Endothelial cell of umbilical vein (primary cell): ENCODE measurements around the gene SUMF1. TPM values are rescaled to one million over a fixed set of nuclear protein-coding genes. Genes with fewer than 3 reads are reported as not detected.

ENCODE experiments used
- BruUV-seq: library from RNA; stranded (reverse); fragments of 400-500 nt; replicated peaks from 2 replicates; lab custom pipeline; 2021; lab: Mats Ljungman, UMichigan
- CTCF ChIA-PET: fragments of 300-600, 350-600 bp; sonication (Branson Sonifier 250); formaldehyde crosslinking; loops from one replicate; lab custom pipeline; 2021; ENCODE audit warnings: antibody characterized with exemption, inconsistent platforms; lab: Charles Lee
- POLR2A ChIA-PET: fragments of 300-600, 350-600 bp; sonication (Branson Sonifier 250); formaldehyde crosslinking; loops from one replicate; lab custom pipeline; 2021; ENCODE audit warnings: antibody characterized with exemption, inconsistent platforms; lab: Charles Lee
- DNase-seq: peaks from one replicate; pipeline ENCODE4 v3.0.0-alpha.2; 2011; ENCODE audit warnings: low read depth, low spot score
- FAIRE-seq: peaks from 2 replicates; lab custom pipeline; 2011; peaks lifted over from hg19 to GRCh38; lab: Jason Lieb, UNC
- H2AFZ ChIP-seq: 2 replicates; pipeline ENCODE4 v1.6.0; 2012; ENCODE audit warnings: low read depth, low read length, control low read depth, inconsistent platforms
- H3K27ac ChIP-seq: 2 replicates; pipeline ENCODE4 v1.5.1; 2011; ENCODE audit warnings: low read depth, mild to moderate bottlenecking, control low read depth, low read length, moderate library complexity; ENCODE audit not compliant: insufficient read depth
- H3K27me3 ChIP-seq, 2 experiments: 2 replicates each; pipeline versions ENCODE4 v1.6.0 to v1.6.1; 2011; ENCODE audit warnings: low read length in 2 of 2, mixed read lengths in 1 of 2; ENCODE audit not compliant: control insufficient read depth in 2 of 2, insufficient read depth in 2 of 2
- H3K36me3 ChIP-seq, 2 experiments: 2 replicates in 1 of 2; 3 replicates in 1 of 2; pipeline ENCODE4 v1.5.1; 2011; ENCODE audit warnings: low read length in 2 of 2, mild to moderate bottlenecking in 1 of 2, moderate library complexity in 1 of 2; ENCODE audit not compliant: control insufficient read depth in 2 of 2, insufficient read depth in 2 of 2; ENCODE audit errors: extremely low read depth in 1 of 2
- H3K4me1 ChIP-seq: 3 replicates; pipeline ENCODE4 v1.5.1; 2011; ENCODE audit warnings: mild to moderate bottlenecking, low read length; ENCODE audit not compliant: control insufficient read depth, insufficient read depth; ENCODE audit errors: extremely low read depth
- H3K4me2 ChIP-seq: 2 replicates; pipeline ENCODE4 v1.6.1; 2011; ENCODE audit warnings: low read length, control low read depth, mixed read lengths; ENCODE audit not compliant: insufficient read depth
- H3K4me3 ChIP-seq, 3 experiments: fragments of 200-600 bp in 1 of 3; sonication (generic), shearing (Covaris generic) in 1 of 3; replicated peaks in 1 of 3; 2 replicates each; pipeline ENCODE4 v1.5.1; 2011 to 2016; ENCODE audit warnings: control low read depth in 3 of 3, low read length in 3 of 3, mild to moderate bottlenecking in 2 of 3, inconsistent platforms in 1 of 3, low read depth in 1 of 3, moderate library complexity in 1 of 3; ENCODE audit not compliant: insufficient read depth in 1 of 3
- H3K79me2 ChIP-seq: 2 replicates; pipeline ENCODE4 v1.6.0; 2012; ENCODE audit warnings: low read length, inconsistent platforms; ENCODE audit not compliant: control insufficient read depth, insufficient read depth
- H3K9ac ChIP-seq: replicated peaks from 2 replicates; pipeline ENCODE3; 2011; ENCODE audit warnings: low read length, control low read depth; ENCODE audit not compliant: insufficient read depth; ENCODE audit errors: extremely low read depth
- H3K9me1 ChIP-seq: replicated peaks from 3 replicates; pipeline ENCODE4 v1.6.0; 2011; ENCODE audit warnings: mild to moderate bottlenecking, low read length; ENCODE audit not compliant: control insufficient read depth, insufficient read depth; ENCODE audit errors: extremely low read depth
- H3K9me3 ChIP-seq: replicated peaks from 2 replicates; pipeline ENCODE4 v1.5.1; 2012; ENCODE audit warnings: low read length, inconsistent platforms; ENCODE audit not compliant: control insufficient read depth, insufficient read depth
- H4K20me1 ChIP-seq: replicated peaks from 2 replicates; pipeline ENCODE3; 2011; ENCODE audit warnings: mild to moderate bottlenecking, low read length; ENCODE audit not compliant: control insufficient read depth, insufficient read depth; ENCODE audit errors: extremely low read depth
- EZH2 ChIP-seq: IDR thresholded peaks from 2 replicates; pipeline ENCODE4 v1.6.1; 2012; ENCODE audit warnings: borderline replicate concordance, low read depth, mild to moderate bottlenecking, moderate library complexity, low read length, inconsistent platforms; ENCODE audit not compliant: severe bottlenecking
- FOS ChIP-seq: IDR thresholded peaks from 2 replicates; pipeline ENCODE4 v1.6.1; 2011; ENCODE audit warnings: mild to moderate bottlenecking, low read length, moderate library complexity, borderline replicate concordance; ENCODE audit not compliant: insufficient read depth
- GATA2 ChIP-seq: IDR thresholded peaks from 2 replicates; pipeline ENCODE4 v1.7.0; 2011; ENCODE audit warnings: low read depth, mild to moderate bottlenecking, moderate library complexity, mixed read lengths, low read length; ENCODE audit not compliant: insufficient read length, insufficient read depth
- JUN ChIP-seq: IDR thresholded peaks from 2 replicates; pipeline ENCODE4 v1.6.1; 2011; ENCODE audit warnings: borderline replicate concordance, low read depth; ENCODE audit not compliant: insufficient read length, insufficient read depth
- MYC ChIP-seq: IDR thresholded peaks from one replicate; pipeline ENCODE4 v1.6.1; 2011; ENCODE audit warnings: mild to moderate bottlenecking, low read depth, low read length
- POLR2A ChIP-seq: IDR thresholded peaks from 2 replicates; pipeline ENCODE4 v1.6.1; 2012; ENCODE audit warnings: low read depth, mild to moderate bottlenecking, control low read depth, low read length
- POLR2AphosphoS5 ChIP-seq: IDR thresholded peaks from 2 replicates; pipeline ENCODE4 v1.6.1; 2012; ENCODE audit warnings: low read depth, mild to moderate bottlenecking, control low read depth, low read length, moderate library complexity; ENCODE audit not compliant: insufficient read depth
- dilution Hi-C: fragments of 300-500 bp; cut with MboI; formaldehyde crosslinking; loops from one replicate; pipeline ENCODE4 v1.15.0; 2019; ENCODE audit warnings: low sequenced_read_pairs; ENCODE audit not compliant: extremely low pct_ligation_motif_present
- intact Hi-C: fragments of 100-400 bp; cut with micrococcal nuclease; formaldehyde crosslinking; loops from one replicate; pipeline ENCODE4 v1.10.0; 2022
- polyA plus RNA-seq, 4 experiments: library from polyadenylated mRNA; depleted of rRNA in 3 of 4; stranded (reverse) in 3 of 4; unstranded in 1 of 4; fragments of >200 nt; gene quantifications; 2 replicates each; pipeline versions ENCODE4 v1.2.1 to v1.2.3, GENCODE V29; 2011 to 2012; ENCODE audit warnings: missing spikeins in 1 of 4
- total RNA-seq: library from RNA; stranded (reverse); gene quantifications from 2 replicates; pipeline ENCODE4 v1.2.3, GENCODE V29; 2021
- TF ChIP-seq, protein P1 (sequence below), 2 donors: IDR thresholded peaks; 1 replicate in 1 of 2; 2 replicates in 1 of 2; pipeline ENCODE4 v1.5.1; 2011; ENCODE audit warnings: low read length in 2 of 2, mild to moderate bottlenecking in 2 of 2, moderate library complexity in 2 of 2, control low read depth in 1 of 2, inconsistent platforms in 1 of 2, low read depth in 1 of 2; ENCODE audit not compliant: insufficient read depth in 1 of 2; ENCODE audit errors: extremely low read depth in 1 of 2
- TF ChIP-seq, protein P2 (sequence below): IDR thresholded peaks from 2 replicates; pipeline ENCODE4 v1.6.1; 2011; ENCODE audit not compliant: insufficient read depth, insufficient read length

SUMF1 gene
- total and polyA plus RNA-seq, 2 donors (not counting 3 experiments of a cell fraction or from before 2014, with no cell fraction given), result 31.5 to 46.8 TPM

DNA sequence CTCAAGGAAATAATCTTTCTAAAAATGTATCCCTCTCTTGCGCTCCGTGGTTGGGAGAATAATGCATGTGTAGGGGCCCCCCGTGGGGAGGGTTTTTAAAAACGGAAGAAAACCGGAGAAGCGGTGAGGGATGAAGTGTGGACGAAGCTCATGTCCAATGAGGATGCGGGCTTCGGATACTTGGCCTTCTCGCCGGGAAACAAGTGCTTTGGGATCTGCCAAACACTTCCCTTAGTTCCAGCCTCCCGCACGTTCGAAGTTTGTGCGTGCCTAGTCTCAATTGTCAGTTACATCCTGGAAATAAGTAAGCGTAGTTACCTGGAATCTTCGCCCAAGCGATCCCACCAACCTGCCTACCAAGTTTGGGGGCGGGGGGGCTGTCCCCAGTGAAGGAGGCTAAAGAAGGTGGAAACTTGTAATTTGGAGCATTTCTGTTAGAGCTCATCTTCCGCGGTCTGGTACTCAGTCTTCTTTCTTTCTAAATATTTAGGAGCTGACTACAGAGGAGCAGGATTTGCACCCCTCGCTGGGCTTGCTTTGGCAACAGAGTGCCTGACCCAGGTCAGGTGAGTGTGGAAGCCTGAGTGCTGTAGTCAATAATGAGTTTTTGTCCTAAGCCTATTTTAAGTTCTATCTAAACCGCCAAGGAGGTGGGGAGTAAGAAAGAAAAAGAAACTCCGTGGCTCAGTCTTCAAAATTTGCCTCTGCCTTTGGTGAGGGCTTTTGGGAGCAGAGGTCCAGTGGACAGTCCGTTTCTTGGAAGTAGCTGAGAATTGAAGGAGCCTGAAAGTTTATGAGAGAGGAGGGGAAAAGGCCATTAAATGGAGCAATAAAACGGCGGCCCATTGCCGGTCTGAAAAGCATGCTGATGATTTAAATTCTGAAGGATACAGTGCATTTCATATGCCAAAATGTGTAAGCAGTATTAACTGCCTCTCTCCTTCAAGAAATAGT lies 27.1 kb upstream of the SUMF1 start:
- Histone ChIP-seq H3K79me2 (no peaks in the 10 kb centered on the region), H3K4me2 (peak overlapping the region; percentile 95), H3K4me1 (peaks cover 24% of the 10 kb centered on the region), H3K9me3 (no peaks in the 10 kb centered on the region), H3K9me1 (no peaks in the 10 kb centered on the region), H3K27me3 (peaks cover 0 to 2% of the 10 kb centered on the region in 2 experiments), H3K4me3 (peak overlapping the region; percentile 75 to 88 (median 85)), H2AFZ (peak overlapping the region; percentile 73), H4K20me1 (no peaks in the 10 kb centered on the region), H3K27ac (no peak overlapping the region), H3K36me3 (no peaks in the 10 kb centered on the region), H3K9ac (peak overlapping the region; percentile 14)
- POLR2A ChIA-PET, result interaction anchor here (0.7 to 2.7 kb wide), 13 partner anchors 13 to 204 kb away, joined by 3 to 26 read pairs (median 9); partner anchors contain the start of gene SUMF1
- intact Hi-C loops, result loop anchor here (1.0 to 10.0 kb wide), 11 partner anchors 10 to 1319 kb away; partner anchors contain the start of genes BHLHE40, CRBN, EDEM1 and SETMAR
- TF ChIP-seq MYC, result no peak
- TF ChIP-seq, protein P1, sequence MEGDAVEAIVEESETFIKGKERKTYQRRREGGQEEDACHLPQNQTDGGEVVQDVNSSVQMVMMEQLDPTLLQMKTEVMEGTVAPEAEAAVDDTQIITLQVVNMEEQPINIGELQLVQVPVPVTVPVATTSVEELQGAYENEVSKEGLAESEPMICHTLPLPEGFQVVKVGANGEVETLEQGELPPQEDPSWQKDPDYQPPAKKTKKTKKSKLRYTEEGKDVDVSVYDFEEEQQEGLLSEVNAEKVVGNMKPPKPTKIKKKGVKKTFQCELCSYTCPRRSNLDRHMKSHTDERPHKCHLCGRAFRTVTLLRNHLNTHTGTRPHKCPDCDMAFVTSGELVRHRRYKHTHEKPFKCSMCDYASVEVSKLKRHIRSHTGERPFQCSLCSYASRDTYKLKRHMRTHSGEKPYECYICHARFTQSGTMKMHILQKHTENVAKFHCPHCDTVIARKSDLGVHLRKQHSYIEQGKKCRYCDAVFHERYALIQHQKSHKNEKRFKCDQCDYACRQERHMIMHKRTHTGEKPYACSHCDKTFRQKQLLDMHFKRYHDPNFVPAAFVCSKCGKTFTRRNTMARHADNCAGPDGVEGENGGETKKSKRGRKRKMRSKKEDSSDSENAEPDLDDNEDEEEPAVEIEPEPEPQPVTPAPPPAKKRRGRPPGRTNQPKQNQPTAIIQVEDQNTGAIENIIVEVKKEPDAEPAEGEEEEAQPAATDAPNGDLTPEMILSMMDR (IDR thresholded peaks at IDR 0.05; ENCODE audit: extremely low read depth in 1 of 2, insufficient read depth in 1 of 2, low read depth in 1 of 2, low read length in 2 of 2), result no peak
- no peak for TF ChIP-seq POLR2AphosphoS5
- TF ChIP-seq FOS, result no peak
- no peak for TF ChIP-seq GATA2
- TF ChIP-seq JUN, result no peak
- TF ChIP-seq EZH2, result no peak
- TF ChIP-seq, protein P2, sequence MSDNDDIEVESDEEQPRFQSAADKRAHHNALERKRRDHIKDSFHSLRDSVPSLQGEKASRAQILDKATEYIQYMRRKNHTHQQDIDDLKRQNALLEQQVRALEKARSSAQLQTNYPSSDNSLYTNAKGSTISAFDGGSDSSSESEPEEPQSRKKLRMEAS, result no peak
- TF ChIP-seq POLR2A, result no peak
- dilution Hi-C loops, result no loop called here
- CTCF ChIA-PET, result interaction anchor here (0.9 to 8.6 kb wide), 15 partner anchors 10 to 143 kb away, joined by 3 to 111 read pairs (median 4); partner anchors contain the start of gene SUMF1
- FAIRE-seq (peak; percentile 59), DNase-seq (peak; percentile 46)
- no TSS peak for BruUV-seq
